ENCODE results near the gene ZBTB21.

ZBTB21 gene

DNA sequence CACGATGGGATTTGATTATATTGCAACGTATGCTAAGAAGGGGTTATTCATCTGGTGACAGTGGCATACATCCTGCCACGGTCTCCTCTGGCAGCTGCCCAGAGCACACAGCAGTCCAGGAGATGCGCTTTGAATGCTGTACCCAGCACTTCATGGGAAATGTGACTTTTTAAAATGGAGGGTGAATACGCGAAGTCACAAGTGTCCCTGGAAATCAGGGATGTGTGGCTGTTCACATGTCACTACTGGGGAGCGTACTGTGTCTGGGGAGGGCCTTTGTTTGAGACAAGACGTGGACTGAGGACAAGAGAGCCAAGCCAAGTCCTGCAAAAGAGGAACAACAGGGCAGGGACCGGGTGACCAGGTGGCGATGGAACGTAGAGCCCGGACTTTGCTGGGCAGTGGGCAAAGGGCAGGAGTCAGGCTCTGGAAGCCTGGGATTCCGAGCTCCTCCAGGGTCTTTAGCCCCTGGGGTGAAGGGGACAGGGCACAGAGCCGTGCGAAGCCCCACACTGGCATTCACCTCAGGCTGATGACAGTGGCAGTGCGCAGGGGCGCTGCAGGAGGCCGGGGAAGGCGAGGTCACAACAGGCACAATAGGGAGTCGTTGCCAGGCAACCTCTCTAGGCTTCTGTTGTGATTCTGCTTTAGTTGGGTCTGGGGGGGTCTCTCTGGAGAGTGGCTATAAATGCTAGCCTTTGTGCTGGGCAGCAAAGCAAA lies 11.4 kb upstream of the ZBTB21 start:
- no peak for DNase-seq (ENCODE audit: low read depth in 2 of 3, low spot score in 2 of 3)

GRCh38 chr21:42019706-42020105 lies 9.5 kb upstream of the ZBTB21 start:
- DNase-seq (ENCODE audit: low read depth in 2 of 3, low spot score in 2 of 3): no peak

DNA sequence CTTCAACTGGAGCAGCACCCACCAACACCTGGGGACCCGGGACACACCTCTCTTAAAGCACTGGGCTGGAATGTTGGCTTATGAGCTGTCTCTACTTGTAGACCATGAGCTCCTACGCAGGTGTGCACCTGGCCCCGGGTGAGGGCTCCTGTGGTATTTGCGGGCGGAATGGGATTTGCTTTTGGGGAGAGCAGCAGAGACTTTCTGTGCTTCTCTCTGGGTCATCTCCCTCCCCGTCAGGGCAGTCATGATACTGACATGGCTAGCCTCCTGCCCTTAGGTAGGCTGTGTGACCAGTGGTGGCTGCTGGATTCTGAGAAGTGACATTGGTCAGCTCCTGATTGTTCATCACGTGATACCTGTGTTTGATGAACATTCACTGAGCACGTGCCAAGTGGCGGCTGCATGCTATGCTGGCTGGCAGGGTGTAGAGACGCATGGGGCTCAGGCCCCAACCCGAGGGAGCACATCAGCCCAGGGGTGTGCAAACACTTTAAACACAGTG lies 9.0 kb upstream of the ZBTB21 start:
- DNase-seq (ENCODE audit: low read depth in 2 of 3, low spot score in 2 of 3): no peak

DNA sequence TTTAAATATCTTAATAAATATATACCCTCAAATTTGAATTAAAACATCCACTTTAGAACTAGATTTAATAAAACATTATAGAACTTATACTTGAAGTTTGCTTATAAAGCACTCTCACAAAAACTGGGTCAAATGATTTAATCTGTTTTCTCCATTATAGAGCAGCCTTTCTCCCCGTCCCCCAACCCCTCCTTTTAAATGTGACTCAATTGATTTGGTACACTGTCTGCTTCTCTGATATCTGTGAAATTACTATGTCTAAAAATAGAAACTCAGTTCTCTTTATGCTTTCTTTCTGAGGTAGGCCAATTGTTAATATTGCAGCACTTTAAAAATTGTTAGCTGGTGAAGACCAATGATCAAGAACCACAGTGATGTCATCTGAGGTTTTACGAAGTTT lies 6.9 kb upstream of the ZBTB21 start:
- no peak for DNase-seq (ENCODE audit: low read depth in 2 of 3, low spot score in 2 of 3)

GRCh38 chr21:42016364-42016985 lies 6.3 kb upstream of the ZBTB21 start:
- DNase-seq (ENCODE audit: low read depth in 2 of 3, low spot score in 2 of 3): no peak

DNA sequence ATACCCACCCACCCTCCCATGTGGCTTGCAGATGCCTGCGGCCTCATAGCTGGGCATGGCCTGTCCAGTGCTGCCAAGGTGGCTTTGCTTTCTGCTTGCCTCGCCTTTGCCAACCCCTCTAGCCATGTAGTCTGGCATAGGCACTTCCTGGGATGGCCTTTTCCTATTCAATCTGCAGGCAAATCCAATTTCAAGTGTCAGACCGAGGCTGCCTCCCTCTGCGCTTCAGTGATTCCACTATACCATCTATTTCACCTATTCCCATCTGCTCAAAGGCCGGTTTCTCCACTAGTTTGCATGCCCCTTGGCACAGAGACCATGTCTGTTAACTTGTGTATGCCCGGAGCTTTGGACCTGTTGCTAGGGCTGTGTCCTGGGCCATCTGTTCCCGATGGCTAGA lies 3.8 kb upstream of the ZBTB21 start:
- no peak for DNase-seq (ENCODE audit: low read depth in 2 of 3, low spot score in 2 of 3)

GRCh38 chr21:42013376-42013775 lies 3.2 kb upstream of the ZBTB21 start:
- DNase-seq (ENCODE audit: low read depth in 2 of 3, low spot score in 2 of 3): no peak

- DNase-seq (ENCODE audit: low read depth in 2 of 3, low spot score in 2 of 3): no peak
Measured at GRCh38 chr21:42012763-42013329, 2.7 kb upstream of the ZBTB21 start.

- no peak for DNase-seq (ENCODE audit: low read depth in 2 of 3, low spot score in 2 of 3)
Measured at GRCh38 chr21:42012344-42012743, 2.2 kb upstream of the ZBTB21 start.

DNA sequence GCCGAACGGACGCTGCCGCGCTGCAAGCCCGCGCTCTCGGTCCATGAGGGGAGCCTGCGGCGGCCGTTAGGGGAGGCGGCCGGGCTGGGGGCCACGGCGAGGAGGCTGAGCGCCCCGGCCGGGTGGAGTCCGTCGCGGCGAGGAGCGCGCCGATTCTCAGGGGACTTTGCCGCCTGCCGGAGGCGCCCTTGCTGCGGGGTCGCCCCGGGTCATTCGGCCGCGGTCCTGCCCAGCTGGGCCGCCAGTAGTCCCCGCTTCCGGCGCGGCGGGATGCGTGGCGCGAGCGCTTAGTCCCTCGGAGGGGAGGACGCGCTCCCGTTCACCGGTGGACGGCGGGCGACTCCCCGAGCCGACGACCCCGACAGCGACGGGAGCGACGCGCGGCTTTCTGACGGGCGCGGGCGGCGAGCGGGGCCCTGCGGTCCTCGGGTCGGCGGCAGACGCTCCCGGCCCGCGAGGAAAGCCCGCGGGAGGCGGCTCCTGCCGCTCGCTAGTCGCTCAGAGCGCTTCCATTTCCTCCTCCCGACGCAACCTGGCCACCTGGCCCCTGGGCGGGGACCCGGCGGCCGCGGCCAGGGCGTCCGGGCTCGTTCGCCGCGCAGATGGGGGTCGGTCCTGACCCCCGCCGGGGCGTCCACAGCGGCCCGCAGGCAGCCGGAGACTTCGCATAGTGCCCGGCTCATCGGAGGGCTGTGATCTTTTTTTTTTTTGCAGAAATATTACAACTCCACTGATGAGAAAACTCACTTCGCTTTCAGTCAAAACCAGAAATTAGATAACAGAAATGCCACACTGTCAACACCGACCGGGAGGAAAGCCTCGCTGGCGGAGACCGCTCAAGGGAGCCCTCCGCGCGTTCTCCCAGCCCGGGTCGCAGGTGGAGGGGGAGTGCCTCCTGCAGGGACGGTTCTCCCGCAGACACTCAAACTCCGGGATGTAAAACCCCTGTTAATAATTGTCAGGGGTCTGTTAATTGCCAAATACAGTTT lies 641 bp upstream of the ZBTB21 start:
- DNase-seq (ENCODE audit: low read depth in 2 of 3, low spot score in 2 of 3): no peak

DNA sequence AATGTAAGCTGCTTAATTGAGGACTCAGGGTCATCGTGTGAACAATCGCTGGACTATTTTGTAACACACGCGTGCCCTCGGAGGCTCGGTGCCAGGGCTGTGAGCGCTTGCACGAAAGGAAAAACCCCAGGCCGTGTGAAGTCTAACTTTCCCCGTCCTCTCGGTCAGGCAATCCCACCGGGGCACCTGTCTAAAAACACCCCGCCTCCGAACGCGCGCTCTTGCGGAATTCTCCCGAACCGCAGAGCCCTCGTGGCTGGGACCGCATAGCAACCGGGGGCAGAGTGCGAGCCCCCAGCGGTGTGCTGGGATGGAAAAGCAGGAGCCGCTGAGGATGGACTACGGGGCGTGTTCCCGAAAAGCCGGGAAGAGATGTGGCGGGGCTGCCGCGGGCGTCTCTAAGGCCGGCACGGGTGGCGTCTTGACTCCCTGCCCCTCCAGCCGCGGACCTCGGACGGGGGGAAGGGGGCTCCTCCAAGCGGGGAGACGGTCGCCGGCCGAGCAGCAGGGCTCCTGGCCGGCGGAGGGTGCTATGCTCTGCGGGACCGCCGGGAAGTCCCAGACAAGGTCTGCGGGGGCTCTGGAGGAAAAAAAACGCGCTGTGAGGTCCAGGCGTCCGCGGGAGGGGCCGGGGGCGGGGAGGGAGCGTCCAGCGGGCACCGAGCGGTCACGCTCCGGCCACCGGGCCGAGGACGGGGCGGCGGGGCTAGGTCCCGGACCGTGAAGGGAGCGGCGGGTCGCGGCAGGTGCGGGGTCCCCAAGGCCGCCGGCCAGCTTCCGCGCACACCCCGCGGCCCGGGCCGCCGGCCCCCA lies 936 bp downstream of the ZBTB21 start:
- DNase-seq (ENCODE audit: low read depth in 2 of 3, low spot score in 2 of 3): peak; percentile 27 to 43 (median 37)

- DNase-seq (ENCODE audit: low read depth in 2 of 3, low spot score in 2 of 3): no peak
Measured at GRCh38 chr21:42007356-42007940, 2.7 kb downstream of the ZBTB21 start.

DNA sequence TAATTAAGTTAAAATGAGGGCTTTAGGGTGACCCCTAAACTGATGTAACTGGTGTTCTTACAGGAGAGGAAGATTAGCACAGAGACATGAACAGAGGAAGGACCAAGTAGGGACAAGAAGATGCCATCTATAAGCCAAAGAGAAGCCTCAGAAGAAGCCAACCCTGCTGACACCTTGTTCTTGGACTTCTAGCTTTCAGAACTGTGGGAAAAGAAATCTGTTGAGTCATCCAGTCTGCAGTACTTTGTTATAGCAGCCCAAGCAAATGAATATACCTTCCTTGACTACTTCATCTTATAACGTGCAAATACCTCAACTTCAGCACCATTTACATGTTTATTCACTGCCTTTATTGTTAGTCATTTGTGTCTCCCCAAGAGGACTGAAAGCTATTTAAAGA lies 3.4 kb downstream of the ZBTB21 start:
- no peak for DNase-seq (ENCODE audit: low read depth in 2 of 3, low spot score in 2 of 3)

GRCh38 chr21:42004406-42005199 lies 5.6 kb downstream of the ZBTB21 start:
- no peak for DNase-seq (ENCODE audit: low read depth in 2 of 3, low spot score in 2 of 3)

- no peak for DNase-seq (ENCODE audit: low read depth in 2 of 3, low spot score in 2 of 3)
Measured at GRCh38 chr21:42003051-42003461, 7.1 kb downstream of the ZBTB21 start.

DNA sequence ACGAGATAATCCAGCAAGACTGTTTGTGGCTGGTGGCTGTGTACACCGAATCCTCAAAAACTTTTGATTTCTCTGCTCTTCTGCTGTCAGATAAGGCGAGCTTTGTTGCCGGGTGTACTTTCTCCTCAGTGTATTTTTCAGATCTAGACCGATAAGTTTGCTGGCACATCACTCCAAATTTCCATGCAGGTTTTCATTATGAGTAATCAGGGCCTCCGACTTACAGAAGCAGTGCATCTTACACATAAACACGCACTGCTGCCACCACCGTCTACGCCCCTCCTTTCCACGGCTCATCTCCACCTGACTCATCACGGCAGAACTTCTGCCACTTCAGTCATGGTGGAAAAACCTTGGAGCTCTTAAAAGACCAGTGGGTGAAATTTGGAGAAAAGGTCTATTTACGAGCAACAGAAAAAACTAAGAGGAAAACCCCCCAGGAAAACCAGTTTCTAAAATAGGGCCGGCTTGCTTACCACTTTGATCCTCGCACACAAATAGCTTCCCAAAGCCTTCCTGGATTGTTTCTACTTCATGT lies 7.7 kb downstream of the ZBTB21 start:
- DNase-seq (ENCODE audit: low read depth in 2 of 3, low spot score in 2 of 3): peak in 2 of 3 experiments; percentile 22 to 49

DNA sequence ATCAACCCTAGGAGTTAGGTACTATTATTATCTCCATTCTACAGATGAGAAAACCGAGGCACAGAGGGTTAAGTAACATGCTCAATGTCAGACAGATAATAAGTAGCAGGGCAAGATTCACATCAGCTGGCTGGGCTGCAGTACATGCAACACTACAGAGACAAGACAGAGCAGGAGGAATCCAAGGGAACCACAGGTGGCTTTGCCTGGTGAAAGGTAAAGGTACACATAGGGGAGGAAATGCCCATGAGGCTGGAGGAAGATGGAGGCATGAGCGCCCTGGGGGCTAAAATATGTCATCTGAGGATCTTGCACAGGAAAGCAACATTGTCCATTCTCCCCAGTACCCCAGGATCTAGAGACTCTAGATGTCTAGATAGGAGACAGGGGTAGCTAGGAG lies 8.4 kb downstream of the ZBTB21 start:
- no peak for DNase-seq (ENCODE audit: low read depth in 2 of 3, low spot score in 2 of 3)

- no peak for DNase-seq (ENCODE audit: low read depth in 2 of 3, low spot score in 2 of 3)
Measured at GRCh38 chr21:42000908-42001307, 9.3 kb downstream of the ZBTB21 start.

DNA sequence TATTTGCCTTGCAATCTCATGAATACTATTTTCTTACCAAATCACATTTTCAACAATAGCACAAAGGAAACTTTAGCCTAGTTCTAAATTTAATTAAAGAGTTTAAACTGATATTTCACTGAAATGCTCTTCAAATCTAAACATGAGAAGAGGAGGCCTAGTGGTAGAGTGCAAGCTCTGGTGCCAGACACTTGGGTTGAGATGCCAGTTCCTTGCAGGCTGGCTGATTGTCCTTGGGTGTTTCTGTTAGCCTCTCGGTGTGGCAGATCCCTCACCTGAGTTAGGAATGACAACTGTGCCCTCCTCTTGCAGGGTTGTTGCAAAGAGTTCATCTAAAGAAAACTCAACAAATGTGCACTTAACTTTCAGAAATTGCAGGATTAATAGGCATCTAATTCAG lies 12.5 kb downstream of the ZBTB21 start:
- no peak for DNase-seq (ENCODE audit: low read depth in 2 of 3, low spot score in 2 of 3)

Measured in activated CD8-positive, alpha-beta memory T cell treated with anti-CD3 and anti-CD28 coated beads for 48 hours (primary cell).